Ishikawa (cell line): ENCODE results near the gene TNK2.

Experiments used
- RAD21 ChIP-seq: IDR thresholded peaks from 2 replicates; pipeline ENCODE4 v1.6.1; 2012; ENCODE audit warnings: low read depth
- TAF1 ChIP-seq: IDR thresholded peaks from 2 replicates; pipeline ENCODE4 v1.6.1; 2012; ENCODE audit warnings: low read depth, mild to moderate bottlenecking
- YY1 ChIP-seq: IDR thresholded peaks from 2 replicates; pipeline ENCODE4 v1.6.1; 2012; ENCODE audit warnings: low read depth

GRCh38 chr3:195847055-195847950, 61.0 kb downstream of the TNK2 start:
- TF ChIP-seq RAD21 (no peak), TAF1 (no peak), YY1 (no peak)
